Measurements from ENCODE around the gene ARHGAP6.

GRCh38 chrX:11434607-11435006 lies 231.1 kb downstream of the ARHGAP6 start:
- TF ChIP-seq CTCF (IDR thresholded peaks at IDR 0.05) (no peak), POLR2A (IDR thresholded peaks at IDR 0.05) (no peak)

Data from lower leg skin (tissue), 3 donors.